Retinal pigment epithelial cell (primary cell): ENCODE results near the gene NDOR1.

Experiments
- DNase-seq: peaks from one replicate; pipeline ENCODE4 v3.0.0-alpha.2; 2010; ENCODE audit warnings: low read depth
- H3K4me3 ChIP-seq: 2 replicates; pipeline ENCODE4 v1.5.1; 2011; ENCODE audit warnings: mild to moderate bottlenecking, low read length, control low read depth, moderate library complexity
- TF ChIP-seq, protein P1 (sequence below): conservative IDR thresholded peaks from 2 replicates; pipeline ENCODE4 v1.5.1; 2011; ENCODE audit warnings: low read depth, low read length, control low read depth, inconsistent platforms

The NDOR1 gene

DNA sequence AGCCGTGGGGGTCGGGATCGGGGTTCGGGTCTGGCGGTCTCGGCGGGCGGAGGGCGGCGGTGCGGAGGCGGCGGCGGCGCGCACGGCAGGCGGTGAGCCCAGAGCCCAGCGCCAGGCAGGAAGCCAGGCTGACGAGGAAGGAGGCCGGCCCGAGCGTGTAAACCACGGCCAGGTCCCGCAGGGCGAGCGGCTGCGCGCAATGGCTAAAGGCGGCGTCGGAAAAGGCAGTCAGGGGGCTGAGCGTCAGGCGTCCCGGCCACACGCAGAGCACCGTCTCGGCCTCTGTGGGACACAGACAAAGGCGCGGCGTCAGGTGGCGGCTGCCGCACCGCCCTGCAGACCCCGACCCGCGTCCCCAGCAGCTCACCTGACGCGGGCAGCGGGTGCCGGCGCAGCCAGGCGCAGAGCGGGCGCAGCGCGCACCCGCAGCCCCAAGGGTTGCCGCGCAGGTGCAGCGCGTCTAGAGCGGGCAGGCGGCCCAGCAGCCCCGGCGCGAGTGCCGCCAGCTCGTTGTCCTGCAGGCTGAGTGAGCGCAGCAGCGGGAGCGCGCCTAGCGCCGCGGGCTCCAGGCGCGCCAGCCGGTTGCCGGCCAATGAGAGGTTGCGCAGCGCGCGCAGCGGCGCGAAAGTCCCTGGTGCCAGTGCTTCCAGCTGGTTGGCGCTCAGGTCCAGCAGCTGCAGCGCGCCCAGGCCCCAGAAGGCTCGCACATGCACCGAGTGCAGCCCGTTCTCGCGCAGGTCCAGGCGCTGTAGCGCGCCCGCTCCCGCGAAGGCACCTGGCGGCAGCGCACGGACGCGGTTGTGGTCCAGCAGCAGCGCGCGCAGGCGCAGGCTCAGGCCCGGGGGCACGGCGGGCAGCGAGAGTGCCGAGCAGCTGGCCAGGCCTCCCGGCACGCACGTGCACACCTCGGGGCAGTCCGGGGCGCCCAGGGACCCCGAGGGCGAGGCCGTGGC, 36.3 kb upstream of the NDOR1 start:
- no peak for DNase-seq
- H3K4me3 ChIP-seq = peak overlapping the region; percentile 14
- TF ChIP-seq, protein P1, sequence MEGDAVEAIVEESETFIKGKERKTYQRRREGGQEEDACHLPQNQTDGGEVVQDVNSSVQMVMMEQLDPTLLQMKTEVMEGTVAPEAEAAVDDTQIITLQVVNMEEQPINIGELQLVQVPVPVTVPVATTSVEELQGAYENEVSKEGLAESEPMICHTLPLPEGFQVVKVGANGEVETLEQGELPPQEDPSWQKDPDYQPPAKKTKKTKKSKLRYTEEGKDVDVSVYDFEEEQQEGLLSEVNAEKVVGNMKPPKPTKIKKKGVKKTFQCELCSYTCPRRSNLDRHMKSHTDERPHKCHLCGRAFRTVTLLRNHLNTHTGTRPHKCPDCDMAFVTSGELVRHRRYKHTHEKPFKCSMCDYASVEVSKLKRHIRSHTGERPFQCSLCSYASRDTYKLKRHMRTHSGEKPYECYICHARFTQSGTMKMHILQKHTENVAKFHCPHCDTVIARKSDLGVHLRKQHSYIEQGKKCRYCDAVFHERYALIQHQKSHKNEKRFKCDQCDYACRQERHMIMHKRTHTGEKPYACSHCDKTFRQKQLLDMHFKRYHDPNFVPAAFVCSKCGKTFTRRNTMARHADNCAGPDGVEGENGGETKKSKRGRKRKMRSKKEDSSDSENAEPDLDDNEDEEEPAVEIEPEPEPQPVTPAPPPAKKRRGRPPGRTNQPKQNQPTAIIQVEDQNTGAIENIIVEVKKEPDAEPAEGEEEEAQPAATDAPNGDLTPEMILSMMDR = no peak

DNA sequence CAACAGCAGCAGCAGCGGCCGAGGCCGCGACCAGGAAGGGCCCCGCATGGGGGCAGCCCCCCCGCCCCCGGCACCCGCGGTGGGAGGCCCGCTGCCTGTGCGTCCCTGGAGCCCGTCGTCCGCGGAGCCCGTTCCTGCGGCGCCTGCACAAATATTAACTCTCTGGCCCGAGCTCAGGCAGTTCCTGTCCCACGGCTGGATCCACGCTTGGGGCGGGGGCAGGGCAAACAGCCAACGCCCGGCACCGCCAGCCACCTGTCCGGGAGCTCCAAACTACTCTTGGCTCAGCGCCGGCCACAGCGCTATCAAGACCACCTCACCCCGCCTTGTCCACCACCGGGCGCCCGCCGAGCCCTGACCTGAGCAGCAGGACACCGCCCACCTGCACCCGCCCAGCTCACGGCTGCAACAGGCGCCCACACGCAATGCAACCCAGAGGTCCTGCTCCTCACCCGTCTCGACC, 35.6 kb upstream of the NDOR1 start, which contains the start of gene LRRC26:
Gene LRRC26, minus strand, starts transcription at position 156 of the 463 bp plus-strand sequence. Its CDS starts 108 bp downstream, at position 48.
- TF ChIP-seq, protein P1 = no peak
- DNase-seq = no peak
- H3K4me3 ChIP-seq = peak within 1 kb of the TSS; percentile 14

DNA sequence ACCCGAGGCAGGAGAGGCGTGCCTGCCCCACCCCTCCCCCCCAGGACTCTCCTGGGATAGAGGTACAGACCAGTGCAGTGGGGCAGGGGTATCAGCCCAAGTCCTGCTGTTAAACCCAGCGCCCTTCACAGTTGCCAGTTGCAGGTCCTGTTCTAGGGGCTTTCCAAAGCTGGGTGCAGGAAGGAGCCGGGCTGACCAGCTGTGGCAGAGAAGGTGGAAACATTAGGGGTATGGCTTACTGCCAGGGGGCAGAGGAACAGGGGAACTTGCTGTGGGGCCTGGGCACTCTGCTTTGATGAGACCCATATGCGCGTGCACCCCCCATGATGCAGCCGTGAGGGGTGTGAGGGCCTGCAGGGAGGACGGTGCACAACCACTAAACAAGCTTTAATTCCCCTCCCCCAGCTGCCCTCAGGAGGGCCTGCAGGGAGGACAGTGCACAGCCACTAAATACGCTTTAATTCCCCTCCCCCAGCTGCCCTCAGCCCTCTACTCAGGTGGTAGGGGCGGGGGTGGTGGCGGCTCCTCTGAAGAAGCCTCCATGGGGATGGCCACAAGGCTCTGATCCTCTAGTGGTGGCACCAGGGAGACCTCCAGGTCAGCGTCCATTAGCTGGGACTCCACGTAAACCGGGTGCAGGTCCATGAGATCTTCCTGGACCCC, 34.9 kb upstream of the NDOR1 start:
- TF ChIP-seq, protein P1 = no peak
- H3K4me3 ChIP-seq = no peak overlapping the region
- no peak for DNase-seq

DNA sequence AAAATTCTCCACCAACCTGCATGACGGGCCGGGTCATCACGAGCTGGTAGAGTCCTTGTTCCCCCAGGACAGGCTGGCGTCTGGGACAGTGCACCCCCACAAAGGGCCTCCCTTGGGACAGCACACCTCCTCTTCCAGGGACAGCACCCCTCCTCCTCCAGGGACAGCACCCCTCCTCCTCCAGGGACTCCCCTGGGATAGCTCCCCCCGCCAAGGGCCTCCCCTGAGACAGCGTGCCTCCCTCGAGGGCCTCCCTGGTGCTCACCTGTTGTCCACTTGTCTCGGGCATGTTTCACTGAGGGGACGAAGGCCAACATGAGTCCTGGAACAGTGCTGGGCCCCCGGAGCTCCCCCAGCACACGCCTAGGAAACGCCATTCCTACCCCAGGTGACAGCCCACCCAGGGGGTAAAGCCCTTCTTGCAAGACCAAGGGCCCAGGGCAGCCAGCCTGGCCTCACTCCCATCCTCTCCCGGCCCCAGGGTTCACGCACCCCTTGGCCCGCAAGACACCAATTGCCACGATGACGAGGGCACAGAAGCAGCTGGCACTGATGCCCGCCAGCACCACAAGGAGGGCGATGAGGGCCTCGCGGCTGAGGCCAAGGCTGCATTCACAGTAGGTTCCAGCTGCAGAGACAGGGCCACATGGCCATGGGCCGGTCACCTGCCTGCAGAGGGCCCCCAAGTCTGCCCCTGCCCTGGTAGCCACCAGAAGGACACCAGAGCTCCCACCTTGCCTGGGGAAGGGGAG, 34.2 kb upstream of the NDOR1 start:
- TF ChIP-seq, protein P1 = no peak
- no peak for DNase-seq
- no peak overlapping the region for H3K4me3 ChIP-seq

DNA sequence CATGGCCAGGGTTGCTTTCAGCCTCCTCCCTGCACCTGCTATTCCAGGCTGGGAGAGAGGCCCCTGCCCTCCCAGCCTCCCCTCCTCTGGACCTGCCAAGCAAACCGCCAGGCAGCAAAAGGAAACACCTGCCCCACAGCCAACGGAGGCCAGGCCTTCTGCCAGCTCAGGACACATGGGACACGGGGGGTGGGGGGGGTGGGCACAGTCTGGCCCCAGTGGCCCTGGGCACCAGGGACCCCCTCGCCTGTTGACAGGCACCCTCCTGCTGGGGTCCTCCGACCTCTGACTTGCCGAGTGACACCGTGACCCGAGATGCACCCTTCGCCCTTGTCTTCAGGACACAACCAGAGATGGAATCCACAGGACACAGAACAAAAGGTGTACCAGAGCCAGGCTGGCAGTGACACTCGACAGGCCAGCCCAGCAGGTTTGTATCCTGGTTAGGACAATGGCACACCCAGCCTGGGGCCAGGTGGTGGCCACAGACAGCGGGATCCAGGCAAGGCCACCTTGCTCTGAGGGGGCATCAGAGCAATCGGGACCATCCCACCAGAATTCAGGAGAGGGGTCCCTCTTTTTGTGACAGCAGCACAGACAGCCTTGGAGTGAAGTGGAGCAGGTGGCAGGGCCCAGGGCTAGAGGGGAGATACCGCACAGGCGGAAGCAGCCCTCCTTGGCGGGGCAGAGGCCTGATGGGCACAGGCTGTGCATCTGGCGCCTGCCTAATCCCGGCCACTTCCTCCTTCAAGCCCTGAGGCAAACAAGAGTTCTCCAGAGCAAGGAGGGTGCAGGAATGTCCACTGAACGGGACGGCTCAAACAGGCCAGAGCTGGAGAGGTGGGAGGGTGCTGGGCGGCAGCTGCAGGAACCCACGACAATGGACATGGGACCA, 32.4 kb upstream of the NDOR1 start:
- DNase-seq = no peak
- no peak overlapping the region for H3K4me3 ChIP-seq
- TF ChIP-seq, protein P1 = no peak
